Esophagus muscularis mucosa (tissue), 4 donors: ENCODE measurements around the gene ENTR1. TPM values are rescaled to one million over a fixed set of nuclear protein-coding genes. Genes with fewer than 3 reads are reported as not detected.

Experiments used
- DNase-seq: peaks from one replicate; pipeline ENCODE4 v3.0.0-alpha.2; 2017; ENCODE audit errors: extremely low spot score
- H3K27ac ChIP-seq, 4 donors: fragments of 200-600 bp; sonication (generic); replicated peaks in 1 of 4; 1 replicate in 3 of 4; 2 replicates in 1 of 4; pipeline ENCODE4 v1.5.1; 2016 to 2019; ENCODE audit warnings: mild to moderate bottlenecking in 1 of 4
- H3K27me3 ChIP-seq, 4 donors: fragments of 200-600 bp; sonication (generic); one replicate each; pipeline versions ENCODE4 v1.5.1 to v1.6.0; 2016 to 2019
- H3K36me3 ChIP-seq, 4 donors: fragments of 200-600 bp; sonication (generic); one replicate each; pipeline ENCODE4 v1.5.1; 2016 to 2019
- H3K4me1 ChIP-seq, 4 donors: fragments of 200-600 bp; sonication (generic); one replicate each; pipeline ENCODE4 v1.5.1; 2016 to 2019
- H3K4me3 ChIP-seq, 4 donors: fragments of 200-600 bp; sonication (generic); 1 replicate in 2 of 4; 2 replicates in 2 of 4; pipeline ENCODE4 v1.5.1; 2016 to 2019; ENCODE audit warnings: mild to moderate bottlenecking in 4 of 4, moderate library complexity in 1 of 4
- H3K9me3 ChIP-seq, 4 donors: fragments of 200-600 bp; sonication (generic); 1 replicate in 3 of 4; 2 replicates in 1 of 4; pipeline ENCODE4 v1.5.1; 2016 to 2019
- EP300 ChIP-seq: sonication (generic); formaldehyde crosslinking; IDR thresholded peaks from one replicate; pipeline ENCODE4 v1.6.1; 2017; ENCODE audit warnings: antibody characterized with exemption
- POLR2A ChIP-seq: fragments of 450-650 bp; IDR thresholded peaks from one replicate; pipeline ENCODE4 v1.6.1; 2017; ENCODE audit warnings: antibody characterized with exemption, moderate library complexity, mild to moderate bottlenecking, low read depth
- POLR2AphosphoS5 ChIP-seq, 2 donors: sonication (generic); formaldehyde crosslinking; IDR thresholded peaks; one replicate each; pipeline ENCODE4 v1.6.1; 2017; ENCODE audit warnings: antibody characterized with exemption in 2 of 2
- WGBS: methylation state at CpG from one replicate; pipeline ENCODE4 v1.1.5; 2018; 5-methylcytosine and 5-hydroxymethylcytosine counted together
- intact Hi-C: fragments of 100-400 bp; cut with DNase I; formaldehyde crosslinking; loops from one replicate; pipeline ENCODE4 v1.15.1; 2023
- total RNA-seq, 4 donors: library from RNA; depleted of rRNA; stranded (reverse); fragments of >200 nt; gene quantifications; one replicate each; pipeline versions ENCODE4 v1.1.0 to v1.2.1, GENCODE V29; 2016
- TF ChIP-seq, protein P1 (sequence below), 3 experiments: fragments of 200-600 bp in 2 of 3; fragments of 450-650 bp in 1 of 3; sonication (generic) in 2 of 3; IDR thresholded peaks; one replicate each; pipeline ENCODE4 v1.5.1; 2017 to 2019; ENCODE audit warnings: antibody characterized with exemption in 3 of 3, mild to moderate bottlenecking in 2 of 3, moderate library complexity in 1 of 3

ENTR1 gene
- total RNA-seq, 4 donors from 2014 or later = 26.2 to 44.8 (median 37.6) TPM

GRCh38 chr9:136375096-136375495 lies 35.3 kb downstream of the ENTR1 start:
- Histone ChIP-seq H3K4me1 (peaks cover 0 to 10% (median 6%) of the 10 kb centered on the region in 4 donors), H3K27me3 (no peaks in the 10 kb centered on the region), H3K36me3 (peaks cover 4 to 35% (median 24%) of the 10 kb centered on the region in 4 donors), H3K4me3 (no peak overlapping the region), H3K9me3 (no peaks in the 10 kb centered on the region), H3K27ac (no peak overlapping the region)
- no peak for DNase-seq
- intact Hi-C loops = no loop called here
- WGBS = 86% methylated on average over 12 of the region's 12 CpGs
- no peak for TF ChIP-seq EP300
- TF ChIP-seq POLR2AphosphoS5 (IDR thresholded peaks at IDR 0.05) = no peak

DNA sequence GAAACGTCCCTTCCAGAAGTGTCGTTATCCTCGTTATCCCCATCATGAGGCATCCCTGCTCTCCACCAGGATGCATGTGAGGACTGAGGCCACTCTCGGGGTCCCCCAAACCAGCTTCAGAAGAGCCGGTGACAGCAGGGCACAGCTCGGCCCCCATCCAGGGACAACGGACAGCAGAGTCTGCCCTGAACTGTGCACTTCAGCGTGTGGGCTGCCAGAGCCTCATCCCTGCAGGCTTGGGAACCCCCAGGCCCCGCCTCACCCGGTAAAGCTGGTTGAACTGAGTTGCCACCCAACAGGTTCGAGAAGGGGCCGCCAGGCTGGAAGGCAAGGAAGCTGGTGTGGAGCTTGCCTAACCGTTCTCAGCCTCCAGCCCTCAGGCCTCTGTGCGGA lies 36.2 kb downstream of the ENTR1 start:
- Histone ChIP-seq H3K4me1 (peaks cover 0 to 10% (median 6%) of the 10 kb centered on the region in 4 donors), H3K36me3 (peaks cover 0 to 26% (median 15%) of the 10 kb centered on the region in 4 donors), H3K4me3 (no peak overlapping the region), H3K27ac (no peak overlapping the region), H3K9me3 (no peaks in the 10 kb centered on the region), H3K27me3 (no peaks in the 10 kb centered on the region)
- intact Hi-C loops = no loop called here
- DNase-seq = no peak
- TF ChIP-seq POLR2AphosphoS5 (IDR thresholded peaks at IDR 0.05) (no peak), EP300 (no peak), POLR2A (no peak)
- TF ChIP-seq, protein P1, sequence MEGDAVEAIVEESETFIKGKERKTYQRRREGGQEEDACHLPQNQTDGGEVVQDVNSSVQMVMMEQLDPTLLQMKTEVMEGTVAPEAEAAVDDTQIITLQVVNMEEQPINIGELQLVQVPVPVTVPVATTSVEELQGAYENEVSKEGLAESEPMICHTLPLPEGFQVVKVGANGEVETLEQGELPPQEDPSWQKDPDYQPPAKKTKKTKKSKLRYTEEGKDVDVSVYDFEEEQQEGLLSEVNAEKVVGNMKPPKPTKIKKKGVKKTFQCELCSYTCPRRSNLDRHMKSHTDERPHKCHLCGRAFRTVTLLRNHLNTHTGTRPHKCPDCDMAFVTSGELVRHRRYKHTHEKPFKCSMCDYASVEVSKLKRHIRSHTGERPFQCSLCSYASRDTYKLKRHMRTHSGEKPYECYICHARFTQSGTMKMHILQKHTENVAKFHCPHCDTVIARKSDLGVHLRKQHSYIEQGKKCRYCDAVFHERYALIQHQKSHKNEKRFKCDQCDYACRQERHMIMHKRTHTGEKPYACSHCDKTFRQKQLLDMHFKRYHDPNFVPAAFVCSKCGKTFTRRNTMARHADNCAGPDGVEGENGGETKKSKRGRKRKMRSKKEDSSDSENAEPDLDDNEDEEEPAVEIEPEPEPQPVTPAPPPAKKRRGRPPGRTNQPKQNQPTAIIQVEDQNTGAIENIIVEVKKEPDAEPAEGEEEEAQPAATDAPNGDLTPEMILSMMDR (IDR thresholded peaks at IDR 0.05) = no peak
- 86% methylated on average over 13 of the region's 14 CpGs for WGBS

- intact Hi-C loops = no loop called here
- peak within 1 kb of the TSS; percentile 16 to 30 (median 24) for H3K4me3 ChIP-seq
- H3K27me3 ChIP-seq = no peaks in the 10 kb centered on the region
- peaks cover 0 to 10% (median 6%) of the 10 kb centered on the region in 4 donors for H3K4me1 ChIP-seq
- no peak for DNase-seq
- TF ChIP-seq, protein P1 (IDR thresholded peaks at IDR 0.05) = no peak
- TF ChIP-seq POLR2AphosphoS5 (IDR thresholded peaks at IDR 0.05) = peak in 1 of 2 donors; percentile 9
- 72% methylated on average over 13 of the region's 27 CpGs for WGBS
- peaks cover 0 to 20% (median 8%) of the 10 kb centered on the region in 4 donors for H3K36me3 ChIP-seq
- no peaks in the 10 kb centered on the region for H3K9me3 ChIP-seq
- H3K27ac ChIP-seq = no peak within 1 kb of the TSS
Measured at GRCh38 chr9:136373300-136374182, 36.9 kb downstream of the ENTR1 start, which contains the start of gene CARD9. CARD9 (minus strand) TSS chr9:136373669; CDS start chr9:136372078, 1,591 bp downstream.

GRCh38 chr9:136372561-136373299 lies 37.7 kb downstream of the ENTR1 start:
- Histone ChIP-seq H3K27me3 (no peaks in the 10 kb centered on the region), H3K27ac (no peak overlapping the region), H3K4me1 (peaks cover 0 to 10% (median 6%) of the 10 kb centered on the region in 4 donors), H3K36me3 (peaks cover 0 to 11% (median under 1%) of the 10 kb centered on the region in 4 donors), H3K4me3 (peak overlapping the region; percentile 16 to 30 (median 24)), H3K9me3 (no peaks in the 10 kb centered on the region)
- 22% methylated on average over 5 of the region's 21 CpGs for WGBS
- TF ChIP-seq POLR2A (no peak), POLR2AphosphoS5 (IDR thresholded peaks at IDR 0.05) (no peak)
- TF ChIP-seq, protein P1 (IDR thresholded peaks at IDR 0.05) = no peak
- intact Hi-C loops = no loop called here
- DNase-seq = no peak

DNA sequence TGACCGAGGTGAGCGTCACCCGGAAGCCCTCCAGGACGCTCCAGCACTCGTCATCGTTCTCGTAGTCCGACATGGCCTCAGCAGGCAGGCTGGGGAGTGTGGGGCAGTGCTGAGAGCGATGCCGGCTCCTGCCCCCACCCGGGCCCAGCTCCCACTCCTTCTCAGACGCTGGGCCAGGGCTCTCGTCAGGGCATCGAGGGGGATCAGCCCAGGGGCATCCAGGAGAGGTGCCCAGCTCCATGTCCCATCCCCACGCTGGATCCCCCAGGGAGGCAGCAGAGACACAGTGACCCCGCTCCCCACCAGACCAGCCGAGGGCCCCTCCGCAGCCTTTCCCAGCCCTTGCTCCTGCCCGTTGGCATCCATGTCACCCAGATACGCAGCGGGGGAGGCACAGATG lies 38.4 kb downstream of the ENTR1 start:
- intact Hi-C loops = no loop called here
- H3K27ac ChIP-seq = no peak overlapping the region
- H3K36me3 ChIP-seq = peaks cover 0 to 11% (median 0%) of the 10 kb centered on the region in 4 donors
- no peak overlapping the region for H3K4me3 ChIP-seq
- no peaks in the 10 kb centered on the region for H3K9me3 ChIP-seq
- 87% methylated on average over 6 of the region's 21 CpGs for WGBS
- H3K4me1 ChIP-seq = peaks cover 0 to 10% (median 6%) of the 10 kb centered on the region in 4 donors
- TF ChIP-seq EP300 (no peak), POLR2A (no peak), POLR2AphosphoS5 (IDR thresholded peaks at IDR 0.05) (no peak)
- TF ChIP-seq, protein P1 (IDR thresholded peaks at IDR 0.05) = no peak
- DNase-seq = no peak
- peaks cover 0 to 1% (median 0%) of the 10 kb centered on the region in 4 donors for H3K27me3 ChIP-seq
